Muscle layer of duodenum (tissue), 2 donors: ENCODE measurements around the gene TMEM119.

Experiments
- H3K27ac ChIP-seq: one replicate; pipeline ENCODE4 v1.7.0; 2013; ENCODE audit warnings: mild to moderate bottlenecking, low read length
- H3K27me3 ChIP-seq: one replicate; pipeline ENCODE4 v1.7.0; 2013; ENCODE audit warnings: low read depth, mild to moderate bottlenecking, control low read depth, low read length
- H3K36me3 ChIP-seq, 2 donors: one replicate each; pipeline ENCODE4 v1.7.0; 2013; ENCODE audit warnings: low read length in 2 of 2, control low read depth in 1 of 2, mild to moderate bottlenecking in 1 of 2; ENCODE audit not compliant: insufficient read depth in 2 of 2, control insufficient read depth in 1 of 2
- H3K4me1 ChIP-seq, 2 donors: one replicate each; pipeline ENCODE4 v1.7.0; 2013; ENCODE audit warnings: low read length in 2 of 2, mild to moderate bottlenecking in 2 of 2, control low read depth in 1 of 2, moderate library complexity in 1 of 2; ENCODE audit not compliant: insufficient read depth in 2 of 2, control insufficient read depth in 1 of 2
- H3K4me3 ChIP-seq, 2 donors: one replicate each; pipeline ENCODE4 v1.7.0; 2013; ENCODE audit warnings: low read length in 2 of 2, low read depth in 1 of 2, mild to moderate bottlenecking in 1 of 2
- H3K9me3 ChIP-seq, 2 donors: one replicate each; pipeline ENCODE4 v1.7.0; 2013; ENCODE audit warnings: low read length in 2 of 2, control low read depth in 1 of 2, mild to moderate bottlenecking in 1 of 2; ENCODE audit not compliant: control insufficient read depth in 1 of 2
- donor health status: healthy.

The TMEM119 gene, protein sequence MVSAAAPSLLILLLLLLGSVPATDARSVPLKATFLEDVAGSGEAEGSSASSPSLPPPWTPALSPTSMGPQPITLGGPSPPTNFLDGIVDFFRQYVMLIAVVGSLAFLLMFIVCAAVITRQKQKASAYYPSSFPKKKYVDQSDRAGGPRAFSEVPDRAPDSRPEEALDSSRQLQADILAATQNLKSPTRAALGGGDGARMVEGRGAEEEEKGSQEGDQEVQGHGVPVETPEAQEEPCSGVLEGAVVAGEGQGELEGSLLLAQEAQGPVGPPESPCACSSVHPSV

DNA sequence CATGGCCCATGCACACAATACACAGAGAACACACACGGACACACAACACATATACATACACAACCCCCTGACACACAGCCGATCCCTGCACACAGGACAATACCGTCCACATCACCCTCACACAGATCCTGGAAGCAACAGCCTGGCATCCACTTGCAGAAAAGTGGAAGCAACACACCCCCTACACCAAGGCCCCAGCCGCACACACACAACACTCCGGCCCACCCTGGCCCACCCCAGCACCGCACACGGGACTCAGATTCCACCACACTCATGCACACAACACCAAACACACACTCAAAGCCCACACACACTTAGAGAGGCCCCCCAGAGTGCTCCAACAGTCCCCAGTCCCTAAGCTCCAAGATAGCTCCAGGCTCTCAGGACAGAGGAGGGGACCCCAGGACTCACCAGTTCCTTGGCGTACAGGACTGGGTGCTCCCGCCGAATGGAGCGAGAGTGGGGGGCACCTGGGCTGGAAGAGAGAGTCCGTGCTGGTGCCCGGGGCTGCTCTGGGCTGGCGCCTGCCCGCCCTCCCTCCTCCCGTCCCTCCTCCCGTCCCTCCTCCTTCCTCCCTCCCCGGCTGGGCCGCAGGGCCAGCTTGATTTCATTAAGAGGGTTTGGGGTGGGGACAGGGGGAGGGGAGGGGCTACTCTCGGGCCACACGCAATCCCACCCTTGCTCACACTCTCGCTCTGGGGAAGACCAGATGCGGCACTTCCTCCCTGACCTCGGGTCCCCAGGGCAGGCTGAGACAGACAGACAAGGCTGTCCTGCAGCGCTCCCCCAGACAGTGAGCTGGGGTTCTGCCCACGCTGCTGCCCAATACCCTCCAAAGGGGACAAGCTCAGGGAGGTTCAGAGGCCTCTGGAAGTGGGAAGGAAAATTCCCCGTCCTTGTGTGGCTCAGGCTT, at the start of gene TMEM119:
Gene TMEM119 (minus strand): TSS at position 526 of the 913 bp plus-strand sequence. CDS start 5,701 bp downstream, outside the sequence.
- Histone ChIP-seq H3K4me1 (no peaks in the 10 kb centered on the region), H3K27ac (peak within 1 kb of the TSS; percentile 45), H3K4me3 (peak within 1 kb of the TSS; percentile 37 to 42), H3K9me3 (no peaks in the 10 kb centered on the region), H3K36me3 (no peaks in the 10 kb centered on the region), H3K27me3 (no peaks in the 10 kb centered on the region)

DNA sequence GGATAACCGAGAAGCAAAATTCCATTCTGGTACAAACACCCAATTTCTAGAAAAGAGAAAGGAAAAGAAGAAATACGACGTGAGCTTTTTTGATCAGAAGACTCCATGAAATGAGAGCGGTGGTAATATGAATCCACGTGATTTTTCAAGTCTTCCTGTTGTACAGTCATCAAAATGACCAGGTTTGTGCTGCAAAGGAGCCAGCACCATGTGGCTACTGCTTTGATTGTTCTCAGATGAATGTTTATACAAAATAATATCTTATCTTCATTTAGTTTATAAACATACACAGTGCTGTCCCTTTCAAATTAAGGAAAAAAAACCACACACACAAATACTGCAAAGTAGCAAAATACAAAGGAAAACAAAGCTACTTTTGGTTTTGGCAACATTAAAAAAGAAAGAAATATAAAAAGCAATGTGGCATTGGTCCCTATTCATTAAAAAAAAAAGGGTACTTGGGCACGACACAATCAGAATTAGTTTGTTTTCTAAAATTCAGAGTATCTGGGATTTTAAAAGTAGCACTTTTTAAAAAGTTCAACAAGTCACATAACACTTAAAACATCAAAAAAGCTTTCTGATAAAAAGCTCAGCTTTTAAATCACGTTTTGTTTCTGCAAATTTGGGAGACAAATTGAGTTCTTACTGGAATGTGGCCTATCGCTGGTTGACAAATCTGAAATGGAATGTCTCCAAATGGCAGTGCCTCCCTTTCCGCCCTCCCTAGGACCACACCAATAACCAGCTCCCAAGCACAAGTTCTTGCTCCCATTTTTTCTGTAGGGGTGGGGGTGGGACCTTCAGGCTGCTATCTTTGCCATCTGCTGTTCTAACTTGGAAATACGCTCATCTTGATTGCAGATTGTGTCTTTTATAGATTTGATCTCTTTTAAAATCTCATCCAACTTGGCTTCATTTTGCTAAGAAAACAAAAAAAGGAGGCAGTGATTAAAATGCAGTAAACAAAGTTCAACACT, 49.0 kb upstream of the TMEM119 start:
- no peaks in the 10 kb centered on the region for H3K9me3 ChIP-seq
- peaks cover 4 to 19% of the 10 kb centered on the region in 2 donors for H3K4me1 ChIP-seq
- H3K27ac ChIP-seq, result no peak overlapping the region

DNA sequence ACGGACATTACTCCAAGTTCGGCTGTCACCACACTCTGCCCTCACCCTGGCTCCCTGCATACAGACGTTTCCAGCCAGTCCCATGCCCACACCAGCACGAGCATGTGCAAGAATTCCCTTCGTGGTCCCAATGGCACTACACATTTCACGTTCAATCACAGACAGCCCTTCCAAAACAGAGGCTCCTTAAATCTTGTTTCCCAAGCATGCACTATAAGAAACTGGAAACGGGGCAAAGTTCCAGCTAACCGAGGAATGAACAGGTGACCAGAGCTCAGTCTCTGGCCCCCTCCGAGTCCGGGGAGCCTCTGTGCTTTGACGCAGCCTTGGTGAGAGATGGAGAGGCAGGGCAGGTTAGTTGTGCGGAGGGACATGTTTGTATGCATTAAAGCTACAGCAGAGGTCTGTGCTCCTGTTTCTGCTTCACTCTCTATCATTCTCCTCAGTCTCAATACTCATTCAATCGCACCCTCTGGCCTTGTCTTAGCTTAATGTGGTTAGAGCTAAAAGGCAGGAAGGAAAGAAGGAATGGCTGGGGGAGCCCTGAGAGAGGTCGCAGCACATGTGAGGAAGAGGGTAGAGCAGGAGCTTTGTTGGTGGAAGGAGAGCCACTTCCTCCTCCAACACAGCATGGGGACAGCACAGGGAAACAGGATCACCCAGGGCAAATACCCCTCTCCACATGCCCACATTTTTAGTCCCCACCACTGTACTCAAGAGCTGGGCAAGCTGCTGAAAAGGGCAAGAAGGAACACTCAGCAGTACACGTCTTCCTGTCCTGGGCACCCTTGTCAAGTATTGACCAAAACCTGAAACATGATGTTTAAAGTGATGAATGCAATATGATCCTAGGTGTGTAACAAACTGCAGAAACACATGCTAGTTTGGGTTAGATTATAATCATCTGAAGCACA, 48.1 kb upstream of the TMEM119 start:
- Histone ChIP-seq H3K9me3 (no peaks in the 10 kb centered on the region), H3K36me3 (peaks cover 30 to 54% of the 10 kb centered on the region in 2 donors), H3K27ac (no peak overlapping the region), H3K4me1 (peaks cover 4 to 21% of the 10 kb centered on the region in 2 donors), H3K27me3 (no peaks in the 10 kb centered on the region), H3K4me3 (no peak overlapping the region)

More for the DNA sequence above, 49.0 kb upstream of the TMEM119 start:
- H3K27me3 ChIP-seq, result no peaks in the 10 kb centered on the region
- H3K36me3 ChIP-seq, result peaks cover 36 to 61% of the 10 kb centered on the region in 2 donors
- H3K4me3 ChIP-seq, result no peak overlapping the region

DNA sequence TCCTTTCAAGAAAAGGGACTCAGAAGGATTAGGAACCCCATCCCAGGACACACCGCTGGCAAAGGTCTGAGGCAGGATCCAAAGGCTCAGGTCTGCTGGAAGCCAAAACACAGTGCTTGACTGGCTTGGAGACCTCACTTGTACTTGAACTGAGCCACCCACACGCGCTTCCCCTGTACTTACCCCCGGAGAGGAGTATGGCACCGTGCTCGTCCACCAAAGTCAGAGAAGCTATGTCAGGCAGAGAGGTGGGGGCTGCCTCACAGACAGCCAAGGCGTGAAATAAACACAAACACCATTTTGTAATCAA, 46.9 kb upstream of the TMEM119 start:
- Histone ChIP-seq H3K4me1 (peaks cover 4 to 21% of the 10 kb centered on the region in 2 donors), H3K9me3 (no peaks in the 10 kb centered on the region), H3K27me3 (no peaks in the 10 kb centered on the region), H3K4me3 (no peak overlapping the region), H3K36me3 (peaks cover 24 to 48% of the 10 kb centered on the region in 2 donors), H3K27ac (no peak overlapping the region)

DNA sequence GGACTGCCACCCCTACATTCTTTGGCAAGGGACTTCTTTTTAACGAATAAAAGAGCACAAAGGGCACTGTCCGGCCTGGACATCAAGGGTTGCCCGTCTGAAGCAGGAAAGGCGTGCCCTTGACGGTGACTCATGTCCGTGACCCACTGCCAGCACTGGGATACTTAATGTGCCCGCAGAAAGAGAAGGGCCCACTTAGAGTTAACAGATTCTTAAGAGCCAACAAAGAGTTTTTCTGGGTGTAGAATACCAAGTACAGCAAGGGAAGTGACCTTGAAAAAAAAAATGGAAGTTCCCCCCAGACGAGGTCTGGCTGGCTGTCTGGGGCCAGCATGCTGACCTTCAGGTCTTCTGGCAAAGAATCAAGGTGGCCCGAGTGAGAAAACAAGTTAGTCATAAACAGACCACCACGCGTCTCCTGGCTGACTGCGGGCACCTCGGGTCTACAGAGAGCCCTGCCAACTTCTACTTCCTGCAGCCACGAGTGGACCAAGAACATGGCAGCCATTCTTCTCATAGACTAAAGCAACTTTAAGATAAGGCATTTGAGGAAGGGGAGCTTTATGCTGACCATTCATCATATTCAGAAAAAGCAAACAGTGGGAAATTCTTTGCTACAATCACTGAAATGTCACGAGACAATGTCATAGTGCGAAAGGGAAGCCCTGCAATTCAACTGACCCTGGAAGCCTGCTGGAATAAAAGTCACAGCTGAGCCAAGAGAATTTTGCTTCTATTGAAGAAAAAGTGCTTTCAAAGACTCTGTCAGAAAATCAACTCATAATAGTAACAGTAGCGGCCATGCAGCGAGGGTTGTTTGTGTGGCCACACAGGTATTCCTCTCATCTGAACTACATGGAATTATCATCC, 46.3 kb upstream of the TMEM119 start:
- Histone ChIP-seq H3K4me1 (peaks cover 4 to 17% of the 10 kb centered on the region in 2 donors), H3K9me3 (no peaks in the 10 kb centered on the region), H3K27me3 (no peaks in the 10 kb centered on the region), H3K4me3 (no peak overlapping the region), H3K27ac (no peak overlapping the region), H3K36me3 (peaks cover 18 to 42% of the 10 kb centered on the region in 2 donors)

DNA sequence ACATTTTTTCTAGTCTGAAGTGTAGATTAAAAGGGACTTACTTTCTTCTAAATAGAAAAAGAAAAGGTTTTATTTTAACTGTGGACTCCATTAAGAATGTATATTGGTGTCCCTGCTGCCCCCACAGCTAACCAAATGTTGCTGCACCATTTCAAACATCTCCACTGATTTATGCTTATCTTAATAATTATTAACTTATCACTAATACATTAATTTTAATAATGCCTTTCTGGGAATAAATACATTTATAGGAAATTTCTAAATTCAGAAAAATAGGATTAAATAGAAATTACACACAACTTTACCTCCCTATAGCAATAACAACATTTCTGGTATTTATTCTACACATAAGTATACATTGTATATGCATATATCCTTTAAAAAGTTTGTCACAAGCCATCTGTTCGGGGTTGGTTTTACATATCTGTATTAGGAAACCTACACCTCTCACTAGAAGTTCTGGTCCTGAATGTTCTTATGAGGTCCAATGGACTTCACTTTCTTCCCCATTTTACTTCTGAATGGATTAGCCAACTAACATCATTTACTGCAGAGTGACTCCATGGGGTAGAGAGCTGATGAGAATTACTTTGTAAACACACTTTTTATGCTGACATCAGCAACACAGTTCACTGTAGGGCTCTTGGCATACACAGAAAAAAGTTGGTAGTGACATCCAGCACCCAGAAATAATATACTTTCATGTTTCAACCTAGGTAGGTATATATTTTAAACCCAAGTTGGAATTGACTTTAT, 45.2 kb upstream of the TMEM119 start:
- Histone ChIP-seq H3K9me3 (no peaks in the 10 kb centered on the region), H3K4me3 (no peak overlapping the region), H3K4me1 (peaks cover 6 to 20% of the 10 kb centered on the region in 2 donors), H3K27ac (no peak overlapping the region), H3K27me3 (no peaks in the 10 kb centered on the region), H3K36me3 (peaks cover 7 to 31% of the 10 kb centered on the region in 2 donors)

DNA sequence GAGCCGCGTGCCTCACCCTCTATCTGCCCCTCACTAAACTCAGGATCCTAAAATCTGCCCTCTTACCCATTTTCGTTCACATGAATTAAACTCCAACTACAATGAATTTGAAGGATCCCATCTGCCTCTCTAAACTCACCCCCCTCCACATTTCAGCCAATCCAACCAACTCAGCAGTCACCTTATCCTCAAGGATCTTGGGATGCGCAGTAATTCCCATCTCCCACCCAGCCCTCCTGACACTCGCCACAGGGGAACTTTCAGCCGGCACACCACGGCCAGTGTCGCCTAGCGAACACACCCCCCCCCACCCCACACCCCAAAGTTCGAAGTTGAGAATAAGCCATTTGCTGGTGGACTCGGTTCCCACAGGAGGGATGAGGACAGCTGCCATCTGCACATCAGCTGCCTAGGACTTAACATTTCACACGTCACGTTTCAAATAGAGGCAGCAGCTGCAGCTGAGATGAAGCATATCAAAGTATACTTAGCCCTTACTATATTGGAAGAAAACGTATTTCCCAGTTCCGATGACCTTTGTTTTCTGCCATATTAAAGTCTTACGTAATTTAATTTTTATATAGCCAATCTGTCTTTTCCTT, 44.5 kb upstream of the TMEM119 start:
- no peak overlapping the region for H3K4me3 ChIP-seq
- no peaks in the 10 kb centered on the region for H3K9me3 ChIP-seq
- peaks cover 12 to 27% of the 10 kb centered on the region in 2 donors for H3K4me1 ChIP-seq
- H3K27ac ChIP-seq, result no peak overlapping the region
- H3K27me3 ChIP-seq, result no peaks in the 10 kb centered on the region
- H3K36me3 ChIP-seq, result peaks cover 5 to 24% of the 10 kb centered on the region in 2 donors

DNA sequence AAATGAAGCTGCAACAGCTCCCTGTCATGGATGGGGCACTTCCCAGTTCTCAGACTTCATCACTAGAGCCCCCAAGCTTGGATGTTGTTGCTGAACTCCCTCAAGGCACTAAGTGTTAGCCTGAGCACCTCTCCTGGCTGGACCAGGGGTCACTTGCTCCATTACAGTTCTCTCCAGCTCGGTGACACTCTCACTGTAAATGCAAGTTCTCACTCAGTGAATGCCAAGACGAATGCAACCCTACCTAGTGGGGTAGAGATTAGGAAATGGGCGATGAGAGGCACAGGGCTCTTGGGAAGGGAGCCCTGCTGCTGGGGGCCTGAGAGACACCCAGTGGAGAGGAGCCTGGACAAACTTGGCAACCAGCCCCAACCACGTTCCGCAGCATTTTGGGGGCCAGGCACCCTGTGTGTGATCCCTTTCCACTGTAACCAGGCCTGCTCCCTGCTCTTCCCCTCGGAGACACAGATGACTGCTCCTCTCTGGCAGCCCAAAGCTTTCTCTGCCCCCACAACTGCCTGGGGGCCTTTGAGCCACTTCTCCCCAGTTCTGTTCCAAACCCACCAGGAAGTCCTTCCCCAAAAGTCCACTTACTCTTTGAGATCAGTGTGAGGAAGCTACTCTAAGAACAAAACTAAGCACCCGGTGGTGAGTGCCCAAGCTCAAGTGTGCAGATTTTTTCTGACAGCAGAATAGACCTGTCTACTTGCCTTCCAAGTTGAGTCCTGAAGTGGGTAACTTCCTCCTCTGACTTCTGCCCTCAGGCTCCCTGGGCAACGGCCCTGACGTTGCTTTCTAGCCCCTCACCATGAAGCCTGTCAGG, 43.8 kb upstream of the TMEM119 start:
- no peak overlapping the region for H3K27ac ChIP-seq
- H3K36me3 ChIP-seq, result peaks cover 5 to 18% of the 10 kb centered on the region in 2 donors
- no peak overlapping the region for H3K4me3 ChIP-seq
- H3K9me3 ChIP-seq, result no peaks in the 10 kb centered on the region
- no peaks in the 10 kb centered on the region for H3K27me3 ChIP-seq
- H3K4me1 ChIP-seq, result peaks cover 9 to 30% of the 10 kb centered on the region in 2 donors
